HG02938 (cell line): ENCODE data around the gene SDC1.

Experiments
- ATAC-seq: cut with Tn5 transposase; IDR thresholded peaks from one replicate; pipeline ENCODE4 v1.9.1; 2021; ENCODE audit warnings: mild to moderate bottlenecking, moderate library complexity; ENCODE audit not compliant: unreplicated experiment

The SDC1 gene

DNA sequence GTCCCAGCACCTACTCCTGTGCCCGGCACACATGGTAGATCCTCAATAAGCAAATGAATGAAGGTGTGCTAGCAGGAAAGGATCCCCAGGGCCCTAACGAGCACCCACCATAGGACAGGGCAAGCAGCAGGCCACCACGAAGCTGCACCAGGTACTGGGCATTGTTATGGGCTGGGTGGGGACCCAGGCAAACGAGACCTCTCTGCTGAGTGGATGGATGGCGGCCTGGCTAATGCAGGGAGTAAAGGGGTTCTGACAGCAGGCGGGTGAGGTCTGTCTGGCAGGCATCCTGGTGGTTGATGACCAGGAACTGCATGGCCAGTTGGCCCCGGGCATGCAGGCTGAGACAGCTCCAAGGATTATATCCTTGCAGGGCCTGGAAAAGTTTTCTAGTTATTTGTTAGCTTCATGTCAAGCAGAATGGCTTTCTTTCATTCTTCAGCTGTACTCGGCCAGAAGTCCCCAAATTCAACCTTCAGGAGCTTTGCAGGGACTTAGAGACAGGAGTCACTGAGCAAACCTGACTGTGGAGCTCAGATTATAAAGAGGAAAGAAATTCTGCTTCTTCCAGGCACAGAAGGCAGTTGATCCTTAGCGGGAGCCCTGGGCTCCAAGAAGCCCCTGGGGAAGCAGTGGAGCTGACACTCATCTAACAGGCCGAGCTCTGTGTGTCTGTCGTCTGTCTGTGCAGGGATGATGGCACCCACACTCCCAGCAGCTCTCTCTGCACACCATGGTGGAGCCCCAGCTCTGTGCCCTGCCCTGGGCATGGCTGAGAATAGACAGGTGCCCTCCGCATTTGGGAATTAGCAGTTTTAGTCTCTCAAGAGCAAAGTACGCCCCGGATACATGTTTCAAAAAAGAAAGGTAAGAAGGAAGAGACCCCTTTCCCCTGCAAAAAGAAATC lies 51.2 kb downstream of the SDC1 start:
- ATAC-seq, result no peak

DNA sequence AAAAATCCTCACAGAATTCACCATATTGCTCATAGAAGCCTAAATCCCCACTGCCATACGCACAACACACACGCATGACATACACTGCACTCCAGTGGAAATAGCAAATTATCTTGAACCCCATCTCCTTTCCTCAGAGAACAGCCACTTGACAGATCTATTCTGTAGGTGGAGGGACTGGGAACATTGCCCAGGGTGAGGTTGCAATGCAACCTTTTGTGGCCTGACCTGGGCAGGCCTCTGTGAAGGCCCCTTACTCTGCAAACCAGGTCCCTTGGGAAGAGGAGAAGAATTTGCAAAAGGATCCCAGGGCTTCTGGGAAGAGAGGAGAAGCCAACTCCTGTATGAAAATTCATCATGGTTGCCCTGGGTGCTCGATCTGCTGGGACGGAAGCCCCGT lies 51.9 kb downstream of the SDC1 start:
- ATAC-seq, result no peak

DNA sequence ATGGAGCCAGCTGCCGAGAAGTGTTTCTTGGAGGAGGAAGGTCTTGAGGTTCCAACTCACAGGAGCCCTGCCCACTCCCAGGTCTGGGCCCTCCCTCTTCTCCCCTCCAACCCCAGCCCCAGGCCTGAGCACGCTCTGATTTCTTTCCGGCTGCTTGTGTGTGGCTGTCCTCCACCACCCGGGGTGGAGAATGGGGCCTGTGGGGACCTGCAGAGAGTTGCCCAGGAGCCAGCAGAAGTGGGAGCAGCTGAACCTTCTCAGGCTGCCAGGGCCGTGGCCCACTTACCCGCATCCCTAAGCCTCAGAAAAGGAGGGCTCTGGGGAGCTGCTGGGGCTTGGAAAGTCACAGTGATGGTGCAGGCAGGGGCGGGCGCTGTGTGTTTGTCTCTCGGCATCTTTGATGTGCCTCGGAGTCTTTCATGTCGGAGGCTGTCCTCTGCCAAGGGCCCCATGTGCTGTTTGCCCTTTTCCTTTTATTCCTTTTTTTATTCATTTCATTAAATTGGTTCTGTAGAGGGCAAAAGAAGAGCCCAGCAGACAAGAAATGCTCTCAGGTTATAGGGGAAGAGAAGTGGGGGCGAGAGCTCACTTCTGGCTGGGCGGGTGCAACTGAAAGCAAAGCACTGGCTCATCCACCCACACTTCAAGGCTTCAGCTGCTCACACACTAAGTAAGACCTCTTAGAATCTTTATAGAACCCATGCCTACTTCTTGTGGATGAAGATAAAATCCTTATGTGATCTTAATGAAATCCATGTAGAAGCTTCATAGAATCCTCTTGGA lies 52.5 kb downstream of the SDC1 start:
- no peak for ATAC-seq

DNA sequence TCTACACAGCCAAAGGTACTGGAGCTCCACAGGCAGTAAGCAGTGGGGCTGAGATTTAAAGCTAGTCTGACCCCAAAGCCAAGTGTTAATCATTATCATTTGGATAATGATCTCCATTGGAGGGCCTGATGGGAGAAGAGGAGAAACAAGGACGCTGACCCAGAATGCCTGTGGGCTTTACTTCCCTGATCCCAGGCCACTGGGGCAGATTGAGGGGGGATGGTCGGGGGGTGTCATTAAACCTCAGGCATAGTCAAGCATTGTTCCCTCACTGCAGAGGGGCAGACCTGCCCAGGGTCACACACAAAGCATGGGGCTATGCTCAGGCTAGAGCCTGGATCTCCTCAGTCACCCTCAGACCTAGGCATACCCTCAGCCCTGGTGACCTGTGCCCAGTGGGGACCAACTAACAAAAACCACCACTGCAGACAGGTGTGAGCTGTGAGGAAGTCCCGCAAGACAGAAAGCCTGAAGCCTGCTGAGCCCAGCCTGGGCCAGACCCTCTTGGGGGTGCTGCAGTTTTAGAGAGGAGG lies 53.4 kb downstream of the SDC1 start:
- ATAC-seq, result no peak

DNA sequence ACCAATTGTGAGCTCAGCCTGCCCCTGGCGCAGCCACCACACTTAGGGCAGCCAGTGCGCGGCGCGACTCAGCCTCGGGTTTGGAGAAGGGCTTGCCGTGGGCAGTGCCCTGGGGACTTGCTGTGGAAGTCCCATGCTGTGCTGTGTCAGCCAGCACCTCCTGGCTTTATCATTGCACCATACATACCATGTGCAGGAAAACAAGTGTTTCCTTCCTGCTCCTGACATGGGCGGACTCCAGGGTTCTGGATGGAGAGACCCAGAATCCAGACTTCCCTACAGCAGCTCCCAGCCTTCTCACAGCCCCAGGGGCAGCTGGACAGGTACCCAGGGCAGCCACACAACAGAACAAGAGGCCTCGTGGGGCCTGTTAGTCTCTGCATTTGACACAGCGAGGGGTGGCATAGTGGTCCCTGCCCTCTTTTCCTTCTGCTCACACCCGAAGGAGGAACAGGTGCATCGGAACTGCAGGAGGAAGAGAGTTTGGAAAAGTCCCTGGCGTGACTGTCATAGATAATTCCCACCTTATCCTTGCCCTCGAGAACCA lies 54.2 kb downstream of the SDC1 start:
- no peak for ATAC-seq

DNA sequence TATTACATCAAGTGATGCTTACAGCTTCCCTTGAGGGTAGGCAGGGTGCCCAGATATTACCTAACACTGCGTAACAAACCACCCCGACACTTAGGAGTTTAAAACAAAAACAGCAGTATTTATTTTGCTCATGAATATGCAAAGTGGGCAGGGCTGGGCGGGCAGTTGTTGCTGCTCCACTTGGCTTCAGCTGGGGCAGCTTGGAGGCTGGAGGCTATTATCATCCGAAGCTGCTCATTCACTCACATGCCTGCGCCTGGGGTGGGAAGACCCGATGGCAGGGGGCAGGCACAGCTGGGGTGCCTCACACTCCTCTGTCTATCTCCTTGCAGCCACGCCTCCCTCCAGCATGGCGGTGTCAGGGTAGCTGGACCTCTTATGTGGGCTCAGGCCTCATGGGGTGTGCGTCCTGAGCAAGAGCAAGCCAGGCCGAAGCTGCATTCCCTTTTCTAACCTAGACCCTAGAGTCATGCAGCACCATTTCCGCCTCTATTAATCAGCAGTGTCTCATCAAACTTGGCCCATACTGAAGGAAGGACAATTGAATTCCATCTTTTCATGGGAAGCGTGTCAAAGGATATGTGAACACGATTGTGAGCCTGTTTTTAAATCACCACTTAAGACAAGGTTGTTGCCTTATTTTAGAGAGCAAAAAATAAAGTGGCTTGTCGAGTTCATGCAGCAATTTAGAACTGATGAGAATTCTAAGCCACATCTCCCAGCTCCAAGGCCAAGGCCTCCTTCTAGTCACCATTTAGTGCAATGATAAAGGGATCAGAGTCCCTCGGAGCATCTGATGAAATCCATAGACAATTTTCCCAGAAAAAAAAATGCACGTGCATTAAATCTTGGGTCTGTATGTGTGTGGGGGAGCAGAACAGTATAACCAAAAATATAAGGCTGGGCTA lies 54.9 kb downstream of the SDC1 start:
- ATAC-seq, result no peak

DNA sequence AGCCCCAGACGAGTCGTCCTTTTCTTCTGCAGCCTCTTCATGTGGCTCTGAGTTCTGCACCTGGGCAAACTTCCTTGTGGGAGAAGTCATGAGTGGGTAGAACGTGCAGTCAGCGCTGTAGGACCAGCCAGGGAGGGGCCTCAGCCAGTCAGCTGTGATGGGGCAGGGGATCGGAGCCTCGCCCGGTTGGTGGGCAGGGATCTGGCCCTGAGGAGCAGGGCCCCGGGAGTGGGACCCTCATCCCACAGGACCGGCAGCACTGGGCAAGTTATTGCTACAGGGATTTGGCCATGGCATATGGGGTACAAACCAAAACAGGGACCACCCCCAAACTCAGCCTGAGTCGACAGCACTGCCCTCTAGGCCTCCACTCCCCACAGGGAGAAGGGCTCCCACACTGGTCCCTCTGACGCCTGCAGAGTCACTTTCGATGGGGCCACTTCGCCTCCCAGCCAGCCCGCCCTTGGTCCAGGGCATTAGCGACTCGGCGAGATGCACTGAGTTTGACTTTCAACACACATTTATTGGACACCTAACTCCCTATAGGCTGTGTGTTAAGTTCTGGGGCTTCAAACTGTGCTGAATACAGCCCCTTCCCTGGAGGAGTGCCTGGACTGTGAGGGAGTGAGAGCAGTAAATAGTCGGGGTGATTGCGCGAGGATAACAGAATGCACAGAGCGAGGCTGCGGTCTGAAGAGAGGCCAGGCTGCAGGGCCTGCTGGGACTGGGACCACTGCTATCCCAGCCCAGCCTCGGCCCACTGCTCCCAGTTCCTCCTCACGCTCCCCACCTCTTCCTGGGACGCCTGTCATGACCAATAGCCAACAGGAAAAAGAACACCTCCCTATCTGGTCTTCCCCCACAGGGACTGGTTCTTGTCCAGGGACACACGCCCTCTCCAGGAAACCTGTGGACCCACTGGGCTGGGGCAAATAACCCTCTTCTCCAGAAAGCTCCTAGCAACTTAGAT lies 55.9 kb downstream of the SDC1 start:
- ATAC-seq, result no peak

DNA sequence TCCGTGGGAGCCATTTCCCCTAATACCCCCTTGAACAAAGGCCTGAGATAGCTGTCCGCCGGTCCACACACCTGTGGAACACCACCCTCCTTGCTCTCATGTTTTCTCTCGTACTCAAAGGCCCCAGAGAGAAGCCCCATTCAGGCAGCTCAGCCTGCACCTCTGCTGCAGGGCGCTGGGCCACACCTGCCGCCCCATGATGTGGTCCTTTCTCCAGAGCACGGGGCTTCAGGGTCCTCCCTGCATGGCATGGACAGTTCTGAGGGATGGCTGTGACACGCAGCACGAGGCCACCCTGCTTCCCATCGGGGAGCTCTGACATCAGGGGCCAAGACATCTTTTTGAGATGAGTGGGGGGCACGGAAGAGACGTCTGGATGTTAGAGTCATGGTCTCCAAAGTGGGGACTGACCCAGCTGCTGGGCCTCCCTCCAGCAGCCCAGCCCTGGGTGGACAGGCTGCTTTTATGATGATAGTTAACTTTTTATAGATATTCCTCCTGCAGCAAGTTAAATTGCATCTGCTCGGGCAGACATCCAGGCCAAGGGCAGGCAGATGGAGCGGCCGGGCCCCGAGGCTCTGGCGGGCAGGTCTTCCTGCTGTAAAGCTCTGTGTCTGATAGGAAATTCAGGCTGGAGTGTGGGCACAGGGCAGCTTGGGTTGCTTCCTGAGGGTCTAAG lies 56.7 kb downstream of the SDC1 start:
- ATAC-seq, result no peak

DNA sequence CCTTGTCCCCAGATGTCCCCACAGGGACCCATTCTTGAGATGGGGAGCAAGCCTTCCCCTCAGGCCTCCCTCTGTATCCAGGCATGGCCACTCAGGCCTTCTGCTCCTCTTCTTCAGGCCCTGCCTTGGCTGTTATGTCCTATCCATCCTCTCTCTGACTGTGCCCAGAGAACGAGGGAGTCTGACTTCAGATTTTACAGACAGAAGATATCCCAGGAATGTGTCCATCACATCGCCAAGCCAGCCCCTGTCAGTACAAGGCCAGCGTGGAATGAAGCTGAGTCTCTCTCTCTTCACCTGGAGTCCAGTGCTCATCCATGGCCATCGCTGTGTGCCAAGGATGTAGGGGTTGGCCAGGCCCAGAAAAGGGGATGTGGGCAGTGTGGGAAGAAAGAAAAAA lies 57.6 kb downstream of the SDC1 start:
- ATAC-seq, result no peak

DNA sequence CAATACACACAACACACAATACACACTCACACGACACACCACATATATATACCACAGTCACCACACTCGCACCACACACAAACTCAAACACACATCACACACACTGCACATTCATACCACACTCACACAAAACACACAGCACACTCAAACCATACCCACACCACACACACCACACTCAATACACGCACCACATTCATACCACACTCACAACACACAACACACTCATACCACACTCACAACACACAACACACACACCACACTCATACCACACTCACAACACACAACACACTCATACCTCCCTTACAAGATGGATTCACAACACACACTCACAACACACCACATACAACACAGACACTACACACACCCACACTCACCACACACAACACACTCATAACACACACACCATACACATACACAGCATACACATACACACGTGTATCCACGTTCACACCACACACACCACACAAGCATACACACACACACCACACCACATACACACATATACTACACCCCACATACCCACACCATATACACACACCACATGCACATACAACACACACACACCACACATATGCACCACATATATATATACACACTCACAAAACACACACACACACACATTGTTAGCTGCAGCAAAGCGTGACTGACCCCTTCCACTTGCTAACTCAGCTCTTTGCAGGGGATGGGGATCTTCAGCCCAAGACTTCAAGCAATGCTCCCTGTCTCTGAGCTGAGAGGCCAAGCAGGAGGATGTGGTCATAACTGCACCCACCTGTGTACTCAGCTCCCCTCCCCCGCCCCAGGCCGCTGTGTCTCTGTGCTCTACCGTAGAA lies 59.0 kb downstream of the SDC1 start:
- no peak for ATAC-seq

DNA sequence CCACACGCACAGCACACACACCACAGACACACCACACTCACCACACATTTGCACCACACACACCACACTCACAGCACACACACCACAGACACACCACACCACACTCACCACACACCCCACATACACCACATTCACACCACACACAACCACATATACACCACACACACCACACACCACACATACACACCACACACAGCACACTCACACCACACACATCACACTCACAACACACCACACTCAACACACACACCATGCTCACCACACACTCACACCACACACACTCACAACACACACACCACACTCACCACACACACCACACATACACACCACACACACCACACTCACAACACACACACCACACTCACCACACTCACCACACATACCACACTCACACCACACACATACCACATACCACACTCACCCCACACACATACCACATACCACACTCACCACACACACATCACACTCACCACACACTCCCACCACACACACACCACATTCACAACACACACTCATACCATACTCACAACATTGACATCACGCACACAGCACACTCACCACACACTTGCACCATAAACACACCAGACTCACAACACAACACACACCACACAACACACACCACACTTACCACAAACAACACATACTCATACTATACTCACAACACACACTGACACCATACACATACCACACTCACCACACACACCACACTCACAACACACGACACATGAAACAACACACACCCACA lies 60.0 kb downstream of the SDC1 start:
- no peak for ATAC-seq

DNA sequence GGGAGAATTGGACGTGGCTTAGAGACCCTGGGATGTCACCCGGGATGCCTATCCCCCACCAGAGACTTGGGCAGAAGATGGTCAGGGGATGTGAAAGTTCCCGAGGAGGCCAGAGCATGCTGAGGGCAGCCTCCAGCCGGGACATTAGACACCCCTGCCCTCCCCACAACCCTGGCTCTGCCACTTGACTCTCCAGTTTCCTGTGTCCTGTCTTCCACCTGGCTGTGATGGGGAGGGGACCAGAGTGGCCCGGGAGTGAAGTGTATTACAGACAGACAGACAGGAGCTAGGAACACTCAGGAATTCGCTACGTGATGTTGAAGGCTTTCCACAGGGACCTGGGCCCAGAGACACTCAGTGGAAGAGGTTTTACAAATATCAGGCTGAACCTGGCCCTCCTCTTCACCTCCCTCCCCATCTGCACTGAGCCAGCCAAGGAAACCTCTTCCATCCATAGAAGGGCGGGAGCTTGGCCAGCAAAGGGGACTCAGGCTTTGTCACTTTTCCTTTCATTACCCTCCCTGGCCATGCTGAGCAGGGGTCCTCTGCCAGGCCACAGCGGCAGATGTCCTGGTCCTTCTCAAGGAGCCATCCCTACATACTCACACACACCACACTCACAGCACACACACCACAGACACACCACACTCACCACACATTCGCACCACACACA lies 60.7 kb downstream of the SDC1 start:
- ATAC-seq, result no peak

DNA sequence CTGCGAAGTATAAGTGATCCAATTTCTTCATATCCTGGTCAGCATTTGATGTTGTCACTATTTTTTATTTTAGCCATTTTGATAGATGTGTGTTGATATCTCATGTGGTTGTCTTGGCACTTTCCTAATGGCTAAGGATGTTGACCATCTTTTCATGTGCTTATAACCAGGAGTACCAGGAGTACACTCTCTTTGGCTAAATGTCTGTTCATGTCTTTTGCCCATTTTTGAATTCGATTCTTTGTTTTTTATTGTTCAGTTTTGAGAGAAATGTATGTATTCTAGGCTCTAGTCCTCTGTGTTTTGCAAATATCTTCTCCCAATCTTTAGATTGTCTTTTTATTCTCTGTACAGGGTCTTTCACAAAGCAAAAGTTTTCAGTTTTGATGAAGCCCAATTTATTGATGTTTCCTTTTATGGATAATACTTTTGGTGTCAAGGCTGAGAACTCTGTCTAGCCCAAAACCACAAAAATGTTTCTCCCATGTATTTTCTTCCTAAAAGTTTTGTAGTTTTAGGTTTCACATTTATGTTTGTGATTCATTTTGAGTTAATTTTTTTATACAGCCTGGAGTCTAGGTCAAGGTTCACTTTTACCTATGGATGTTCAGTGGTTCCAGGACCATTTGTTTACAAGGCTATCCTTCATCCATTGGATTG lies 65.4 kb downstream of the SDC1 start:
- ATAC-seq, result no peak

DNA sequence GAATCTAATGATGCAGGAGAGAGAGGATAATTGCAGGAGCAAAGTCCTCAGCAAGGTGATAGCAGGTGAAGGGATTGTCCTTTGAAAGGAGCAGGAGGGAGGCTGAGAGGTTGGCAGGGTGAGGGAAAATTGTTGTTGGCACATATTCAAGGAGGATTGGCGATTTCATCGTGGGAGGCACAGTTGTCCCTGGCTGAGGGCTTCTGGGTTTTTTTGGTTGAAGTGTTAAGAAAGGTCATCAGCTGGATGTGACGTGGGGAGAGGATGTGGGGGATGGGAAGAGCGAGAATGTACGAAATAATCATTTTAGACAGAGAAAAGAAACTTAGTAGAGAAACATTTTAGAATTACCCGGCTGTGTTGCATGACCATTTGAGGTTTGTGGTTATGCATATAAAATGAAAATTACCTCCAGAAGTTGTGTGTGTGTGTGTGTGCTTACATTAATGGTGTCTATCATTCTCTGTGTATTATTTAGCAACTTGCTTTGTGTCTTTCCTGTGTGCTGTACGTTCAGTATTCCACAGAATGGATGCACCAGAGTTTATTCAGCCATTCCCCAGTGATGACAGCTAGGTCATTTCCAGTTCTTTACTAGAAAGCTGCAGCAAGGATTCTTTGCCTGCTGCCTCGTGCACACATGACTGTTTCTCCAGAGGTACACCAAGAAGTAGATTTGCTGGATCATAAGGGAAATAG lies 67.6 kb downstream of the SDC1 start:
- no peak for ATAC-seq

DNA sequence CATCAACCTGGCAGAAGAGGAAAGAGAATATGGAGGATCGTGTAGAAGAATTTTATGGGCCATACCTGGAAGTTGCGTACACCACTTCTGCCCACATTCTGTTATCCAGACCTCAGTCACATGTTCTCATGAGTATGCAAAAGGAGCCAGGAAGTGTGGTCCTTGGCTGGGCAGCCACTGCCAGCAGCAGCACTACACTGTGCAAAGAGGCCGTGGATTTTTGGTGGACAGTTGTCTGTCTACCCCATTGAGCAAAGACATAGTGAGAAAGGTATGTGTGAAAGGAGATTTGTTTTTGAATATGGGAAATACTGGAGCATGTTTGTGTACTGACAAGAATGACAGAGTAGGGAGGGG lies 68.1 kb downstream of the SDC1 start:
- no peak for ATAC-seq
